Neuronal stem cell (in vitro differentiated cells): ENCODE results near the gene HLA-DMA.

Source experiments
- DNase-seq: peaks from one replicate; pipeline ENCODE4 v3.0.0-alpha.2; 2013; ENCODE audit warnings: low spot score
- H2AFZ ChIP-seq: one replicate; pipeline ENCODE4 v1.6.1; 2013; ENCODE audit warnings: mild to moderate bottlenecking, low read length, inconsistent platforms
- H2AK5ac ChIP-seq: 2 replicates; pipeline ENCODE4 v1.6.1; 2013; ENCODE audit warnings: low read depth, mild to moderate bottlenecking, inconsistent platforms, low read length, moderate library complexity, mixed read lengths
- H2BK120ac ChIP-seq: 2 replicates; pipeline ENCODE4 v1.6.1; 2013; ENCODE audit warnings: low read depth, mild to moderate bottlenecking, inconsistent platforms, low read length, moderate library complexity, mixed read lengths
- H2BK12ac ChIP-seq: one replicate; pipeline ENCODE4 v1.6.1; 2013; ENCODE audit warnings: low read length, inconsistent platforms
- H2BK15ac ChIP-seq: 2 replicates; pipeline ENCODE4 v1.6.1; 2013; ENCODE audit warnings: mild to moderate bottlenecking, low read length, inconsistent platforms, mixed read lengths
- H2BK5ac ChIP-seq: one replicate; pipeline ENCODE4 v1.6.1; 2013; ENCODE audit warnings: inconsistent platforms, mild to moderate bottlenecking, low read length, moderate library complexity
- H3K14ac ChIP-seq: one replicate; pipeline ENCODE4 v1.6.1; 2013; ENCODE audit warnings: low read length, inconsistent platforms
- H3K18ac ChIP-seq: 2 replicates; pipeline ENCODE4 v1.6.1; 2013; ENCODE audit warnings: low read length, inconsistent platforms
- H3K23ac ChIP-seq: 2 replicates; pipeline ENCODE4 v1.6.1; 2013; ENCODE audit warnings: low read depth, mild to moderate bottlenecking, mixed read lengths, low read length, inconsistent platforms; ENCODE audit not compliant: poor library complexity
- H3K27ac ChIP-seq: replicated peaks from 3 replicates; pipeline ENCODE4 v1.5.1; 2013; ENCODE audit warnings: low read length, inconsistent platforms
- H3K27me3 ChIP-seq, 3 experiments: 2 replicates each; pipeline ENCODE4 v1.6.1; 2013; ENCODE audit warnings: low read length in 3 of 3, mild to moderate bottlenecking in 2 of 3, inconsistent platforms in 1 of 3, low read depth in 1 of 3, mixed read lengths in 1 of 3, moderate library complexity in 1 of 3; ENCODE audit not compliant: control insufficient read depth in 3 of 3, insufficient read depth in 3 of 3
- H3K36me3 ChIP-seq, 2 donors: replicated peaks in 1 of 2; 2 replicates each; pipeline ENCODE4 v1.6.1; 2013; ENCODE audit warnings: low read length in 2 of 2; ENCODE audit not compliant: control insufficient read depth in 2 of 2, insufficient read depth in 2 of 2
- H3K4ac ChIP-seq: 2 replicates; pipeline ENCODE4 v1.6.1; 2013; ENCODE audit warnings: inconsistent platforms, mild to moderate bottlenecking, low read length, moderate library complexity
- H3K4me1 ChIP-seq, 2 donors: 1 replicate in 1 of 2; 2 replicates in 1 of 2; pipeline ENCODE4 v1.6.1; 2013; ENCODE audit warnings: low read length in 2 of 2, low read depth in 1 of 2; ENCODE audit not compliant: control insufficient read depth in 2 of 2, insufficient read depth in 1 of 2
- H3K4me2 ChIP-seq: one replicate; pipeline ENCODE4 v1.6.1; 2013; ENCODE audit warnings: mild to moderate bottlenecking, low read length, inconsistent platforms; ENCODE audit not compliant: insufficient read depth, poor library complexity, severe bottlenecking
- H3K4me3 ChIP-seq, 2 donors: 2 replicates each; pipeline ENCODE4 v1.5.1; 2013; ENCODE audit warnings: low read length in 2 of 2, mild to moderate bottlenecking in 2 of 2, inconsistent platforms in 1 of 2, moderate library complexity in 1 of 2
- H3K79me1 ChIP-seq: one replicate; pipeline ENCODE4 v1.6.1; 2013; ENCODE audit warnings: low read depth, mild to moderate bottlenecking, inconsistent platforms, low read length, moderate library complexity
- H3K9ac ChIP-seq: one replicate; pipeline ENCODE4 v1.6.1; 2013; ENCODE audit warnings: mild to moderate bottlenecking, low read depth, low read length, inconsistent platforms; ENCODE audit not compliant: poor library complexity
- H3K9me3 ChIP-seq, 2 donors: replicated peaks in 1 of 2; 2 replicates each; pipeline versions ENCODE3 to v1.6.1; 2013; ENCODE audit warnings: low read length in 2 of 2, mild to moderate bottlenecking in 2 of 2, inconsistent platforms in 1 of 2, low read depth in 1 of 2, mixed read lengths in 1 of 2, moderate library complexity in 1 of 2; ENCODE audit not compliant: control insufficient read depth in 2 of 2, insufficient read depth in 1 of 2
- H4K8ac ChIP-seq: one replicate; pipeline ENCODE4 v1.6.1; 2013; ENCODE audit warnings: low read depth, mild to moderate bottlenecking, inconsistent platforms, low read length, moderate library complexity
- H4K91ac ChIP-seq: one replicate; pipeline ENCODE4 v1.6.1; 2013; ENCODE audit warnings: low read length, low read depth, mild to moderate bottlenecking, inconsistent platforms; ENCODE audit not compliant: poor library complexity
- WGBS, 2 donors: extraction: QIAGEN DNeasy Blood & Tissue Kit; methylation state at CpG; one replicate each; pipeline ENCODE4 v1.1.7; 2013; ENCODE audit warnings: missing lambda C conversion rate in 2 of 2, mixed read lengths in 1 of 2; ENCODE audit not compliant: insufficient read length in 2 of 2, insufficient replicate concordance in 1 of 2; ENCODE audit errors: extremely low coverage in 2 of 2; 5-methylcytosine and 5-hydroxymethylcytosine counted together

The HLA-DMA gene

DNA sequence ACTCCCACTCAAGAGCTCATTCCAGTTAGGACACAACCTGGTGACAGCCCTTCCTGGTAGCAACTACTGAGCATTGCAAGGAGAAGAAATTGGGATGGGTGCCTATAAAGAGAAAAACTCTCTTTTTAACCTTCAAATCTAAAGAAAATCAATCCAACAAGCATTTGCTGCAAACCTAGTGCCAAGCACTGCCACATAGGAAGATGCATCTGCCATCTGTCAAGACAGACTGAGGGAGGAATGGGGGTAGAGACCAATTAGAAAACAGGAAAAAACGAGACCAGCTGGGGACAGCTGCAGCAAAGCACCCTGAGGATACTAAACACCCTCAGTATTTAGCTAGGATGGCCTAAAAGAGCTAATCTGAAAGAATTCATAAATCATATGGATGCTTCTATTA, 39.9 kb downstream of the HLA-DMA start:
- Histone ChIP-seq H3K79me1 (no peaks in the 10 kb centered on the region), H2BK12ac (no peak overlapping the region), H3K4me3 (no peak overlapping the region), H3K4ac (no peak overlapping the region), H4K8ac (no peak overlapping the region), H2BK120ac (no peak overlapping the region), H3K14ac (no peak overlapping the region), H2AFZ (no peak overlapping the region), H3K9ac (no peak overlapping the region), H2BK15ac (no peak overlapping the region), H3K9me3 (no peaks in the 10 kb centered on the region), H3K23ac (no peak overlapping the region), H3K18ac (no peak overlapping the region), H3K27ac (no peak overlapping the region), H2AK5ac (no peak overlapping the region), H3K27me3 (peaks cover 0 to 16% (median 0%) of the 10 kb centered on the region in 3 experiments), H2BK5ac (no peak overlapping the region), H4K91ac (no peak overlapping the region), H3K36me3 (no peaks in the 10 kb centered on the region), H3K4me2 (no peak overlapping the region), H3K4me1 (no peaks in the 10 kb centered on the region)
- WGBS, 2 donors: no CpG with 5 or more reads among the region's 1 CpG
- DNase-seq: no peak

DNA sequence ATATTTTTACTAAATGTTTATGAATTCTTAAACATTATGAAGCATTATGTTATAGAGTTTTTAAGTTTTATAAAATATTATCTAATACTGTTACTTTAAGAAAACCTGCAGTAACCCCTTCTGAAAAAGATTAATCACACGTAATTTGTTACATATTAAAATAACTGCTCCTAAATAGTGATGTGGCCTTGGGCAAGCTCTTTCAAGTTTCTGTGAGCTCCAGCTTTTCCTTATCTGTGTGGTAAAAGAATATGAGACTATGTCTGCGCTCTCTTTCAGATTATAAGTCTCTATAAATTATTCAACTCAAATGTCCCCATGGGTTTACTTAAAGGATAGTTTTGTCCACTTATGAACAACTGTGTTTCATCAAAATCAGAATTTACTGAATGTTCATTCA, 44.0 kb downstream of the HLA-DMA start:
- Histone ChIP-seq H3K18ac (no peak overlapping the region), H3K36me3 (no peaks in the 10 kb centered on the region), H3K27me3 (no peaks in the 10 kb centered on the region), H3K4ac (no peak overlapping the region), H3K4me2 (no peak overlapping the region), H2BK12ac (no peak overlapping the region), H2AFZ (no peak overlapping the region), H3K27ac (no peak overlapping the region), H4K8ac (no peak overlapping the region), H3K4me3 (no peak overlapping the region), H3K79me1 (no peaks in the 10 kb centered on the region), H3K9me3 (no peaks in the 10 kb centered on the region), H2BK15ac (no peak overlapping the region), H3K14ac (no peak overlapping the region), H2BK5ac (no peak overlapping the region), H4K91ac (no peak overlapping the region), H3K9ac (no peak overlapping the region), H3K4me1 (no peaks in the 10 kb centered on the region), H3K23ac (no peak overlapping the region), H2BK120ac (no peak overlapping the region), H2AK5ac (no peak overlapping the region)
- DNase-seq: no peak
- WGBS, 2 donors: no CpG with 5 or more reads among the region's 2 CpGs

DNA sequence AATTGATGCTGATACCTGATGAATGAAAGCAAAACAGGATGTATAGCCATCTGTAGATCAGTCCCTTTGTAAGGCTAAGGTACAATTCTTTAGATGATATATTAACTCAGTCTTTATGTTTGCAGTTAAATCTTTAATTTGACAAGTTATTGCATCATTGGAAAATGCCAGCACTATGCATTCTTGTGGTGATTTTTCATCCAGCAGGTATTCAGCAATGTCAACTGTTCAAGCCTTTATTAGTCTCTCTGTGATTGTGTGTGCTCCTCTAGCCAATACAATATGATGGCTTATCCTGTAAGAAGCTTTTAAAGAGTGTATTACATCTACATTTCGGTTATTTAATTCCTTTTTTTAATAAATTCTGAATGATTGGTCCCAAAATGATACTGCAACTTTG, 46.4 kb downstream of the HLA-DMA start:
- H2BK120ac ChIP-seq: no peak overlapping the region

DNA sequence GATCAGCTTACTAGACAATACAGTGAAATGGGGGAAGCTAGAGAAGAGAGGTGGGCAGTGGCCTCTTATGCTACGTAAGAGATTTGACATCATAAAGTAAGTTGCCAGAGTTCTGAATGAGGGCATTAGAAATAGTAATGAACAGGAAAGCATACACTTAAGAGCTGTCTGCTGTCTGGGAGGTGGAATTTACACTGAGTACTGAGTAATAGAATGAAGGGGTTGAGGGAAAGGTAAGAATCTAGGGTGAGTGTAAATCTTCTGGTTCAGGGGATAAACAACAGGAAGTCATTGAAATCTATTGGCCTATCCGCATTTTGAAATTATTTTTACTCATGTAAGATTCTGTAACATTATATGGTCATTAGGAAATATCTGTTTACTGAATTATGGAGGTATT, 47.8 kb downstream of the HLA-DMA start:
- H2AK5ac ChIP-seq: no peak overlapping the region
- no peak overlapping the region for H2AFZ ChIP-seq
- no peak overlapping the region for H2BK120ac ChIP-seq
- no peaks in the 10 kb centered on the region for H3K79me1 ChIP-seq
- DNase-seq: no peak
- H2BK12ac ChIP-seq: no peak overlapping the region
- no peak overlapping the region for H3K4me2 ChIP-seq
- no peak overlapping the region for H3K23ac ChIP-seq
- no peak overlapping the region for H4K91ac ChIP-seq
- no peak overlapping the region for H3K9ac ChIP-seq
- no peak overlapping the region for H3K4ac ChIP-seq
- peaks cover 4 to 11% of the 10 kb centered on the region in 2 donors for H3K36me3 ChIP-seq
- H3K27ac ChIP-seq: no peak overlapping the region
- H3K4me1 ChIP-seq: no peaks in the 10 kb centered on the region
- H3K27me3 ChIP-seq: no peaks in the 10 kb centered on the region
- H2BK5ac ChIP-seq: no peak overlapping the region
- no peak overlapping the region for H2BK15ac ChIP-seq
- no peaks in the 10 kb centered on the region for H3K9me3 ChIP-seq
- no peak overlapping the region for H3K4me3 ChIP-seq
- no peak overlapping the region for H3K14ac ChIP-seq
- WGBS, 2 donors: no CpG with 5 or more reads among the region's 2 CpGs
- no peak overlapping the region for H3K18ac ChIP-seq
- no peak overlapping the region for H4K8ac ChIP-seq

More for the DNA sequence above, 46.4 kb downstream of the HLA-DMA start:
- Histone ChIP-seq H3K79me1 (no peaks in the 10 kb centered on the region), H2BK12ac (no peak overlapping the region), H3K27me3 (no peaks in the 10 kb centered on the region), H3K27ac (no peak overlapping the region), H3K36me3 (peaks cover 0 to 3% of the 10 kb centered on the region in 2 donors), H3K14ac (no peak overlapping the region), H3K9ac (no peak overlapping the region), H3K9me3 (no peaks in the 10 kb centered on the region), H2AFZ (no peak overlapping the region), H2AK5ac (no peak overlapping the region), H4K91ac (no peak overlapping the region), H4K8ac (no peak overlapping the region), H3K23ac (no peak overlapping the region), H3K18ac (no peak overlapping the region), H3K4me1 (no peaks in the 10 kb centered on the region), H2BK5ac (no peak overlapping the region), H2BK15ac (no peak overlapping the region), H3K4me2 (no peak overlapping the region), H3K4ac (no peak overlapping the region), H3K4me3 (no peak overlapping the region)
- no CpG with 5 or more reads among the region's 1 CpG for WGBS, 2 donors
- no peak for DNase-seq
